Thyroid gland (tissue), 4 donors: Measurements from ENCODE around the gene QPRT. TPM values are rescaled to one million over a fixed set of nuclear protein-coding genes. Genes with fewer than 3 reads are reported as not detected.
"Not testable (repeated sequence)": the region's sequence is repeated elsewhere in the genome, so short reads cannot be mapped to it uniquely, and the experiment has no call there.

Experiments used
- DNase-seq, 2 donors: peaks; one replicate each; pipeline ENCODE4 v3.0.0-alpha.2; 2019
- H3K27ac ChIP-seq, 3 donors: fragments of 200-600 bp; sonication (generic); 1 replicate in 2 of 3; 2 replicates in 1 of 3; pipeline ENCODE4 v1.5.1; 2016 to 2019; ENCODE audit warnings: mild to moderate bottlenecking in 1 of 3, moderate library complexity in 1 of 3
- H3K27me3 ChIP-seq: fragments of 200-600 bp; sonication (generic); one replicate; pipeline ENCODE4 v1.5.1; 2019
- H3K36me3 ChIP-seq, 2 donors: fragments of 200-600 bp; sonication (generic); one replicate each; pipeline ENCODE4 v1.5.1; 2016 to 2019
- H3K4me1 ChIP-seq, 2 donors: fragments of 200-600 bp; sonication (generic); one replicate each; pipeline ENCODE4 v1.5.1; 2017 to 2019
- H3K4me3 ChIP-seq, 3 donors: fragments of 200-600 bp; sonication (generic); replicated peaks in 1 of 3; 1 replicate in 2 of 3; 2 replicates in 1 of 3; pipeline ENCODE4 v1.5.1; 2016; ENCODE audit warnings: mild to moderate bottlenecking in 1 of 3
- H3K9me3 ChIP-seq: fragments of 200-600 bp; sonication (generic); one replicate; pipeline ENCODE4 v1.5.1; 2017
- POLR2A ChIP-seq, 2 donors: fragments of 450-650 bp; IDR thresholded peaks; one replicate each; pipeline ENCODE4 v1.6.1; 2017; ENCODE audit warnings: antibody characterized with exemption in 2 of 2, mild to moderate bottlenecking in 2 of 2, moderate library complexity in 1 of 2
- WGBS, 2 donors: methylation state at CpG; one replicate each; pipeline ENCODE4 v1.1.5; 2017; 5-methylcytosine and 5-hydroxymethylcytosine counted together
- intact Hi-C: fragments of 100-400 bp; cut with DNase I; formaldehyde crosslinking; loops from one replicate; pipeline ENCODE4 v1.15.1; 2023
- total RNA-seq, 4 donors: library from RNA; depleted of rRNA; stranded (reverse); fragments of >200 nt; gene quantifications; one replicate each; pipeline ENCODE4 v1.2.3, GENCODE V29; 2016
- TF ChIP-seq, protein P1 (sequence below), 6 experiments: fragments of 200-600 bp in 3 of 6; fragments of 450-650 bp in 3 of 6; sonication (generic) in 3 of 6; IDR thresholded peaks; one replicate each; pipeline ENCODE4 v1.5.1; 2016 to 2019; ENCODE audit warnings: antibody characterized with exemption in 6 of 6, mild to moderate bottlenecking in 2 of 6, inconsistent platforms in 1 of 6, moderate library complexity in 1 of 6

Gene QPRT
- total RNA-seq, 4 donors from 2014 or later: 1.7 to 5.6 (median 3.0) TPM

GRCh38 chr16:29687755-29688154 is 8.8 kb downstream of the QPRT start:
- Histone ChIP-seq H3K27me3 (no peaks in the 10 kb centered on the region), H3K9me3 (no peaks in the 10 kb centered on the region), H3K4me3 (no peak overlapping the region), H3K4me1 (no peaks in the 10 kb centered on the region), H3K27ac (no peak overlapping the region), H3K36me3 (no peaks in the 10 kb centered on the region)
- intact Hi-C loops: no loop called here
- DNase-seq: no peak
- WGBS, 2 donors: 44 to 51% methylated on average over 2 of the region's 2 CpGs
- TF ChIP-seq, protein P1, sequence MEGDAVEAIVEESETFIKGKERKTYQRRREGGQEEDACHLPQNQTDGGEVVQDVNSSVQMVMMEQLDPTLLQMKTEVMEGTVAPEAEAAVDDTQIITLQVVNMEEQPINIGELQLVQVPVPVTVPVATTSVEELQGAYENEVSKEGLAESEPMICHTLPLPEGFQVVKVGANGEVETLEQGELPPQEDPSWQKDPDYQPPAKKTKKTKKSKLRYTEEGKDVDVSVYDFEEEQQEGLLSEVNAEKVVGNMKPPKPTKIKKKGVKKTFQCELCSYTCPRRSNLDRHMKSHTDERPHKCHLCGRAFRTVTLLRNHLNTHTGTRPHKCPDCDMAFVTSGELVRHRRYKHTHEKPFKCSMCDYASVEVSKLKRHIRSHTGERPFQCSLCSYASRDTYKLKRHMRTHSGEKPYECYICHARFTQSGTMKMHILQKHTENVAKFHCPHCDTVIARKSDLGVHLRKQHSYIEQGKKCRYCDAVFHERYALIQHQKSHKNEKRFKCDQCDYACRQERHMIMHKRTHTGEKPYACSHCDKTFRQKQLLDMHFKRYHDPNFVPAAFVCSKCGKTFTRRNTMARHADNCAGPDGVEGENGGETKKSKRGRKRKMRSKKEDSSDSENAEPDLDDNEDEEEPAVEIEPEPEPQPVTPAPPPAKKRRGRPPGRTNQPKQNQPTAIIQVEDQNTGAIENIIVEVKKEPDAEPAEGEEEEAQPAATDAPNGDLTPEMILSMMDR (IDR thresholded peaks at IDR 0.05): no peak
- no peak for TF ChIP-seq POLR2A (IDR thresholded peaks at IDR 0.05)

GRCh38 chr16:29688172-29688571 is 9.2 kb downstream of the QPRT start:
- intact Hi-C loops: no loop called here
- H3K9me3 ChIP-seq: no peaks in the 10 kb centered on the region
- no peaks in the 10 kb centered on the region for H3K36me3 ChIP-seq
- H3K27ac ChIP-seq: no peak overlapping the region
- TF ChIP-seq, protein P1 (IDR thresholded peaks at IDR 0.05): no peak
- no peak for TF ChIP-seq POLR2A (IDR thresholded peaks at IDR 0.05)
- 84 to 90% methylated on average over 5 of the region's 5 CpGs for whole genome bisulfite sequencing, 2 donors
- H3K4me1 ChIP-seq: no peaks in the 10 kb centered on the region
- DNase-seq: no peak
- no peak overlapping the region for H3K4me3 ChIP-seq
- no peaks in the 10 kb centered on the region for H3K27me3 ChIP-seq

- DNase-seq, intact Hi-C loops, H3K36me3 ChIP-seq, H3K27ac ChIP-seq, H3K27me3 ChIP-seq, H3K4me1 ChIP-seq, H3K9me3 ChIP-seq, H3K4me3 ChIP-seq: not testable (repeated sequence)
- WGBS, 2 donors: 93 to 95% methylated on average over 23 of the region's 23 CpGs
Measured at GRCh38 chr16:29689490-29690351, 10.7 kb downstream of the QPRT start.

DNA sequence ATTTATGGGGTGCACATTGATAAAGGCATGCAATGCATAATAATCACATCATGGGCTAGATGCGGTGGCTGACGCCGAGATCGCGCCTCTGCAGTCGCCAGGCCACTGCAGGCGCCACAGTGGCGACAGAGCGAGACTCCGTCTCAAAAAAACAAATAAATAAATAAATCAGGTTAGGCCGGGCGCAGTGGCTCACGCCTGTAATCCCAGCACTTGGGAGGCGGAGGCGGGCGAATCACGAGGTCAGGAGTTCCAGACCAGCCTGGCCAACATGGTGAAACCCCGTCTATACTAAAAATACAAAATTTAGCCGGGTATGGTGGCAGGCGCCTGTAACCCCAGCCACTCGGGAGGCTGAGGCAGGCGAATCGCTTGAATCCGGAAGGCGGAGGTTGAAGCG is 13.6 kb downstream of the QPRT start:
- H3K4me1 ChIP-seq, H3K4me3 ChIP-seq, intact Hi-C loops, H3K27me3 ChIP-seq, H3K36me3 ChIP-seq, DNase-seq, H3K27ac ChIP-seq, H3K9me3 ChIP-seq: not testable (repeated sequence)
- 97 to 98% methylated on average over 26 of the region's 26 CpGs for WGBS, 2 donors

DNA sequence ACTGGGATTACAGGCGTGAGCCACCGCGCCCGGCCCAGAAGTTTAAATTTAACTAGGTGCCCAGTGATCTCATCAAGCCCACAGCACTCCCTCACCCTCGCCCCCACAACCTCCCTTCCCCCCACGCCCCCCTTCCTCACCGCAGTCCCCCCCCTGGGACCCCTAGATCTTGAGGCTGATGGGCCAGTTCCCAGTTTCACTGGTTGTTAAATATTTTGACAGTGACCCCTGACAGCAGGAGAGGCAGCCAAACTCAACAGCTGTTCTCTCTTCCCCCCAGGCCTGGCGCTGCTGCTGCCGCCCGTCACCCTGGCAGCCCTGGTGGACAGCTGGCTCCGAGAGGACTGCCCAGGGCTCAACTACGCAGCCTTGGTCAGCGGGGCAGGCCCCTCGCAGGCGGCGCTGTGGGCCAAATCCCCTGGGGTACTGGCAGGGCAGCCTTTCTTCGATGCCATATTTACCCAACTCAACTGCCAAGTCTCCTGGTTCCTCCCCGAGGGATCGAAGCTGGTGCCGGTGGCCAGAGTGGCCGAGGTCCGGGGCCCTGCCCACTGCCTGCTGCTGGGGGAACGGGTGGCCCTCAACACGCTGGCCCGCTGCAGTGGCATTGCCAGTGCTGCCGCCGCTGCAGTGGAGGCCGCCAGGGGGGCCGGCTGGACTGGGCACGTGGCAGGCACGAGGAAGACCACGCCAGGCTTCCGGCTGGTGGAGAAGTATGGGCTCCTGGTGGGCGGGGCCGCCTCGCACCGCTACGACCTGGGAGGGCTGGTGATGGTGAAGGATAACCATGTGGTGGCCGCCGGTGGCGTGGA is 15.6 kb downstream of the QPRT start:
- no peaks in the 10 kb centered on the region for H3K36me3 ChIP-seq
- no peak for DNase-seq
- intact Hi-C loops: loop anchor here (5.0 kb wide), 1 partner anchor 308 kb away; no protein-coding TSS in a partner anchor
- no peaks in the 10 kb centered on the region for H3K9me3 ChIP-seq
- H3K4me3 ChIP-seq: no peak overlapping the region
- TF ChIP-seq, protein P1 (IDR thresholded peaks at IDR 0.05): no peak
- no peak for TF ChIP-seq POLR2A (IDR thresholded peaks at IDR 0.05)
- H3K4me1 ChIP-seq: no peaks in the 10 kb centered on the region
- H3K27me3 ChIP-seq: no peaks in the 10 kb centered on the region
- WGBS, 2 donors: 82 to 88% methylated on average over 15 to 29 of the region's 41 CpGs
- H3K27ac ChIP-seq: no peak overlapping the region

GRCh38 chr16:29695675-29696074 is 16.7 kb downstream of the QPRT start:
- not testable (repeated sequence) for H3K9me3 ChIP-seq, H3K4me3 ChIP-seq, H3K27me3 ChIP-seq, H3K36me3 ChIP-seq, H3K4me1 ChIP-seq, DNase-seq, H3K27ac ChIP-seq
- WGBS, 2 donors: 98% methylated on average over 3 of the region's 3 CpGs
- intact Hi-C loops: loop anchor here (5.0 kb wide), 1 partner anchor 307 kb away; no protein-coding TSS in a partner anchor
